Smooth muscle cell (in vitro differentiated cells): ENCODE results near the gene ATP8B2. TPM values are rescaled to one million over a fixed set of nuclear protein-coding genes. Genes with fewer than 3 reads are reported as not detected.

Experiments
- DNase-seq: peaks from one replicate; lab custom pipeline; 2025; ENCODE audit not compliant: unreplicated experiment; lab: John Stamatoyannopoulos, UW
- H2AFZ ChIP-seq: fragments of 200-600 bp; sonication (generic); 2 replicates; pipeline ENCODE4 v1.6.0; 2016; ENCODE audit warnings: antibody characterized with exemption, low read depth, mild to moderate bottlenecking
- H3F3A ChIP-seq: fragments of 200-600 bp; sonication (generic); 2 replicates; pipeline ENCODE4 v1.6.0; 2017; ENCODE audit warnings: antibody characterized with exemption, low read depth
- H3K27ac ChIP-seq: fragments of 200-600 bp; sonication (generic); 2 replicates; pipeline ENCODE4 v1.5.1; 2016; ENCODE audit warnings: low read depth, mild to moderate bottlenecking
- H3K27me3 ChIP-seq: fragments of 200-600 bp; sonication (generic); 2 replicates; pipeline ENCODE4 v1.6.1; 2016; ENCODE audit warnings: low read depth, mild to moderate bottlenecking
- H3K36me3 ChIP-seq: fragments of 200-600 bp; sonication (generic); 2 replicates; pipeline ENCODE4 v1.5.1; 2016; ENCODE audit warnings: low read depth
- H3K4me1 ChIP-seq: fragments of 200-600 bp; sonication (generic); 2 replicates; pipeline ENCODE4 v1.5.1; 2016; ENCODE audit warnings: low read depth
- H3K4me2 ChIP-seq: fragments of 200-600 bp; sonication (generic); 2 replicates; pipeline ENCODE4 v1.6.0; 2016; ENCODE audit warnings: mild to moderate bottlenecking
- H3K4me3 ChIP-seq: fragments of 200-600 bp; sonication (generic); 2 replicates; pipeline ENCODE4 v1.5.1; 2016; ENCODE audit warnings: mild to moderate bottlenecking
- H3K79me2 ChIP-seq: fragments of 200-600 bp; sonication (generic); 2 replicates; pipeline ENCODE4 v1.6.0; 2016; ENCODE audit warnings: low read depth, mild to moderate bottlenecking
- H3K9ac ChIP-seq: fragments of 200-600 bp; sonication (generic); 2 replicates; pipeline ENCODE4 v1.6.0; 2016; ENCODE audit warnings: low read depth
- H3K9me3 ChIP-seq: fragments of 200-600 bp; sonication (generic); replicated peaks from 2 replicates; pipeline ENCODE4 v1.5.1; 2016; ENCODE audit warnings: low read depth
- H4K20me1 ChIP-seq: fragments of 200-600 bp; sonication (generic); 2 replicates; pipeline ENCODE4 v1.6.0; 2016; ENCODE audit warnings: low read depth
- CTCF ChIP-seq: fragments of 200-600 bp; sonication (generic); IDR thresholded peaks from 2 replicates; pipeline ENCODE4 v1.5.1; 2017; ENCODE audit warnings: borderline replicate concordance, mild to moderate bottlenecking, antibody characterized with exemption; ENCODE audit not compliant: insufficient read depth, poor library complexity, severe bottlenecking
- WGBS: methylation state at CpG from one replicate; pipeline ENCODE4 v1.1.7; 2016; ENCODE audit warnings: low lambda C conversion rate; 5-methylcytosine and 5-hydroxymethylcytosine counted together
- polyA plus RNA-seq: library from polyadenylated mRNA; unstranded; fragments of >200 nt; fragmentation: Nextera tagmentation; extraction: Ambion mirVana; gene quantifications from 2 replicates; pipeline ENCODE4 v1.2.1, GENCODE V29; 2016
- total RNA-seq: library from RNA; depleted of rRNA; stranded (reverse); fragments of >200 nt; gene quantifications from 2 replicates; pipeline ENCODE4 v1.2.3, GENCODE V29; 2014

ATP8B2 gene
- total and polyA plus RNA-seq, 2 experiments from 2014 or later: 20.7 to 57.6 TPM

GRCh38 chr1:154330669-154331068, 5.3 kb downstream of the ATP8B2 start:
- Histone ChIP-seq H3K9ac (no peak overlapping the region), H3K79me2 (peaks cover 7% of the 10 kb centered on the region), H3K27me3 (no peaks in the 10 kb centered on the region), H3K27ac (no peak overlapping the region), H3K4me1 (peaks cover 22% of the 10 kb centered on the region), H3K4me3 (no peak overlapping the region), H2AFZ (no peak overlapping the region), H3K9me3 (no peaks in the 10 kb centered on the region), H3K4me2 (no peak overlapping the region), H3K36me3 (no peaks in the 10 kb centered on the region), H4K20me1 (peaks cover 44% of the 10 kb centered on the region), H3F3A (peaks cover 2% of the 10 kb centered on the region)
- TF ChIP-seq CTCF: no peak
- DNase-seq: no peak

DNA sequence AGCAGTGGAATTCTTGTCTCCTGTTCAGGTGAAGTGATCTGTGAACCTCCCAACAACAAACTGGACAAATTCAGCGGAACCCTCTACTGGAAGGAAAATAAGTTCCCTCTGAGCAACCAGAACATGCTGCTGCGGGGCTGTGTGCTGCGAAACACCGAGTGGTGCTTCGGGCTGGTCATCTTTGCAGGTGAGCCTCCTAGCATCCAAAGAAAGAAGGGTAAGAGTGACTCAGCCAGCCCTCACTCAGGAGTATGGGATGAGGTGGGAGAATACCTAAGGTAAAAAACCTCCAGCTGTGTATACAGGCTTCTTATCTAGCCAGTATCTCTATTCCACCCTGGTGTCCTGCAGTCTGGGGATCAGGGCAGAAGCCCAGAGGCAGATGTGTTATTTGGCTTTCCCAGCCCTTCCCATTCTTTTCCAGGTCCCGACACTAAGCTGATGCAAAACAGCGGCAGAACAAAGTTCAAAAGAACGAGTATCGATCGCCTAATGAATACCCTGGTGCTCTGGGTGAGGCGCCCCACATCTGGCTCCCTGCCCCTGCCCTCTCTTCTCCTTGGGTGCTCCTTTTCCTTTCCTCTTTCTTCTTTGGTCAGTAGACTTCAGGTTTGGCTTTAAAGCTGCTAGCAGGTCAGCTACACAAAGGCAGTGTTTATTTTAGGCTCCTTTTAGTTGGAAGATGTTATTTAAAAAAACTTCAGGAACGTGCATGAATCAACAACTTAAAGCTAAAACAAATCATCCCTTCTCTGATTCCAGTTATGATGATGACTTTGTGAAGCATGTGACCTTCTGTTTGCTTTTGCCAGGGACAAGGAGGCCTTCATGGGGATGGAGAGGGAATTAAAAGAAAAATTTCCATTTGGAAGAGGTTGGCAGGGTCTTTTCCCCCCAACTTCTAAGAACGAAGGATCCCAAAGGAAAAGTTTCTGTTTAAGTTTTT, 9.0 kb downstream of the ATP8B2 start:
- H4K20me1 ChIP-seq: peaks cover 40% of the 10 kb centered on the region
- 86% methylated on average over 13 of the region's 13 CpGs for WGBS
- H3K79me2 ChIP-seq: no peaks in the 10 kb centered on the region
- H3K36me3 ChIP-seq: no peaks in the 10 kb centered on the region
- H3K4me3 ChIP-seq: no peak overlapping the region
- H3K4me1 ChIP-seq: no peaks in the 10 kb centered on the region
- no peaks in the 10 kb centered on the region for H3K27me3 ChIP-seq
- no peak overlapping the region for H3K9ac ChIP-seq
- no peak overlapping the region for H2AFZ ChIP-seq
- H3K9me3 ChIP-seq: no peaks in the 10 kb centered on the region
- TF ChIP-seq CTCF: no peak
- H3K27ac ChIP-seq: no peak overlapping the region
- no peak overlapping the region for H3K4me2 ChIP-seq
- H3F3A ChIP-seq: no peaks in the 10 kb centered on the region
- no peak for DNase-seq

- peak; percentile 88 for TF ChIP-seq CTCF
- Histone ChIP-seq H2AFZ (no peak overlapping the region), H3K4me2 (no peak overlapping the region), H3K27me3 (no peaks in the 10 kb centered on the region), H3K36me3 (no peaks in the 10 kb centered on the region), H3K9me3 (no peaks in the 10 kb centered on the region), H3K9ac (no peak overlapping the region), H3K79me2 (no peaks in the 10 kb centered on the region), H3K27ac (no peak overlapping the region), H4K20me1 (peaks cover 33% of the 10 kb centered on the region), H3F3A (no peaks in the 10 kb centered on the region), H3K4me1 (no peaks in the 10 kb centered on the region), H3K4me3 (no peak overlapping the region)
- peak; percentile 25 for DNase-seq
- WGBS: 52% methylated on average over 11 of the region's 11 CpGs
Observed at GRCh38 chr1:154335025-154335714, 9.8 kb downstream of the ATP8B2 start.
